CD4-positive, alpha-beta T cell treated with Interleukin-17A for 4 hours (primary cell): ENCODE data around the gene PSTPIP2.
"Not testable (repeated sequence)": the region's sequence is repeated elsewhere in the genome, so short reads cannot be mapped to it uniquely, and the experiment has no call there.

ENCODE experiments used
- DNase-seq: peaks from one replicate; pipeline ENCODE4 v3.0.0-alpha.2; 2020; ENCODE audit warnings: mixed read lengths

The PSTPIP2 gene

GRCh38 chr18:46071653-46072375 is at the start of gene PSTPIP2:
Gene PSTPIP2, minus strand, starts transcription at chr18:46072260. Its CDS starts 72 bp downstream, at chr18:46072188.
- DNase-seq = peak; percentile 77

- no peak for DNase-seq
These were observed 41.7 kb upstream of the PSTPIP2 start for GRCh38 chr18:46113751-46114150.

- no peak for DNase-seq
These were observed 38.3 kb upstream of the PSTPIP2 start for GRCh38 chr18:46110406-46110805.

- no peak for DNase-seq
These were observed 37.3 kb upstream of the PSTPIP2 start for GRCh38 chr18:46109386-46109785.

GRCh38 chr18:46104128-46104911 is 32.3 kb upstream of the PSTPIP2 start, which contains the start of gene HAUS1:
Gene HAUS1, plus strand, starts transcription at chr18:46104385. Its CDS starts 27 bp downstream, at chr18:46104412.
- peak; percentile 90 for DNase-seq

- DNase-seq = no peak
These were observed 27.4 kb upstream of the PSTPIP2 start for GRCh38 chr18:46099463-46099862.

GRCh38 chr18:46098616-46098933 is 26.5 kb upstream of the PSTPIP2 start:
- DNase-seq = no peak

GRCh38 chr18:46097801-46098615 is 25.9 kb upstream of the PSTPIP2 start, which contains the start of gene ATP5F1A:
Gene ATP5F1A, minus strand, starts transcription at chr18:46098296. Its CDS starts 65 bp downstream, at chr18:46098231.
- DNase-seq = peak; percentile 90

GRCh38 chr18:46097431-46097800 is 25.4 kb upstream of the PSTPIP2 start:
- DNase-seq = no peak

GRCh38 chr18:46096651-46097300 is 24.7 kb upstream of the PSTPIP2 start:
- no peak for DNase-seq

- no peak for DNase-seq
These were observed 23.5 kb upstream of the PSTPIP2 start for GRCh38 chr18:46095532-46095931.

GRCh38 chr18:46088501-46088900 is 16.4 kb upstream of the PSTPIP2 start:
- not testable (repeated sequence) for DNase-seq

- no peak for DNase-seq
These were observed 12.4 kb upstream of the PSTPIP2 start for GRCh38 chr18:46084431-46084830.

GRCh38 chr18:46080156-46080555 is 8.1 kb upstream of the PSTPIP2 start:
- DNase-seq = no peak

- no peak for DNase-seq
These were observed 7.3 kb upstream of the PSTPIP2 start for GRCh38 chr18:46079336-46079735.

- DNase-seq = peak; percentile 62
These were observed 1.6 kb upstream of the PSTPIP2 start for GRCh38 chr18:46073474-46074331.

GRCh38 chr18:46072959-46073358 is 899 bp upstream of the PSTPIP2 start:
- DNase-seq = no peak

GRCh38 chr18:46072376-46072867 is 362 bp upstream of the PSTPIP2 start:
- DNase-seq = no peak

GRCh38 chr18:46070815-46071652 is 1.0 kb downstream of the PSTPIP2 start:
- peak; percentile 29 for DNase-seq

- DNase-seq = no peak
These were observed 1.8 kb downstream of the PSTPIP2 start for GRCh38 chr18:46070232-46070631.

GRCh38 chr18:46069524-46069923 is 2.5 kb downstream of the PSTPIP2 start:
- DNase-seq = no peak
